NK-92 (cell line): ENCODE results near the gene CCR8.
"Not testable (repeated sequence)": the region's sequence is repeated elsewhere in the genome, so short reads cannot be mapped to it uniquely, and the experiment has no call there.

Experiments
- DNase-seq: peaks from one replicate; lab custom pipeline; 2025; ENCODE audit not compliant: unreplicated experiment; lab: John Stamatoyannopoulos, UW

Gene CCR8

GRCh38 chr3:39347586-39347876 is 18.0 kb downstream of the CCR8 start:
- no peak for DNase-seq

GRCh38 chr3:39349080-39349479 is 19.6 kb downstream of the CCR8 start:
- no peak for DNase-seq

GRCh38 chr3:39350714-39351113 is 21.2 kb downstream of the CCR8 start:
- no peak for DNase-seq

GRCh38 chr3:39351134-39351533 is 21.6 kb downstream of the CCR8 start:
- DNase-seq: not testable (repeated sequence)

- DNase-seq: not testable (repeated sequence)
Measured at GRCh38 chr3:39353168-39353927, 23.8 kb downstream of the CCR8 start.

- DNase-seq: no peak
Measured at GRCh38 chr3:39358333-39358732, 28.8 kb downstream of the CCR8 start.

- no peak for DNase-seq
Measured at GRCh38 chr3:39361252-39361927, 31.9 kb downstream of the CCR8 start.

GRCh38 chr3:39362192-39362591 is 32.7 kb downstream of the CCR8 start:
- no peak for DNase-seq

GRCh38 chr3:39362812-39363211 is 33.3 kb downstream of the CCR8 start:
- DNase-seq: no peak

- DNase-seq: not testable (repeated sequence)
Measured at GRCh38 chr3:39370450-39370849, 40.9 kb downstream of the CCR8 start.

GRCh38 chr3:39372833-39373232 is 43.3 kb downstream of the CCR8 start:
- DNase-seq: no peak

- no peak for DNase-seq
Measured at GRCh38 chr3:39376959-39377634, 47.6 kb downstream of the CCR8 start.

GRCh38 chr3:39378088-39378487 is 48.6 kb downstream of the CCR8 start:
- no peak for DNase-seq

- DNase-seq: no peak
Measured at GRCh38 chr3:39378957-39379777, 49.7 kb downstream of the CCR8 start.

- no peak for DNase-seq
Measured at GRCh38 chr3:39379778-39380155, 50.3 kb downstream of the CCR8 start.

GRCh38 chr3:39381432-39381831 is 51.9 kb downstream of the CCR8 start:
- DNase-seq: no peak
